Esophagus muscularis mucosa (tissue), 4 donors: ENCODE measurements around the gene FRMD5.

Source experiments
- EP300 ChIP-seq: sonication (generic); formaldehyde crosslinking; IDR thresholded peaks from one replicate; pipeline ENCODE4 v1.6.1; 2017; ENCODE audit warnings: antibody characterized with exemption
- POLR2A ChIP-seq: fragments of 450-650 bp; IDR thresholded peaks from one replicate; pipeline ENCODE4 v1.6.1; 2017; ENCODE audit warnings: antibody characterized with exemption, moderate library complexity, mild to moderate bottlenecking, low read depth
- TF ChIP-seq, protein P1 (sequence below), 3 experiments: fragments of 200-600 bp in 2 of 3; fragments of 450-650 bp in 1 of 3; sonication (generic) in 2 of 3; IDR thresholded peaks; one replicate each; pipeline ENCODE4 v1.5.1; 2017 to 2019; ENCODE audit warnings: antibody characterized with exemption in 3 of 3, mild to moderate bottlenecking in 2 of 3, moderate library complexity in 1 of 3

DNA sequence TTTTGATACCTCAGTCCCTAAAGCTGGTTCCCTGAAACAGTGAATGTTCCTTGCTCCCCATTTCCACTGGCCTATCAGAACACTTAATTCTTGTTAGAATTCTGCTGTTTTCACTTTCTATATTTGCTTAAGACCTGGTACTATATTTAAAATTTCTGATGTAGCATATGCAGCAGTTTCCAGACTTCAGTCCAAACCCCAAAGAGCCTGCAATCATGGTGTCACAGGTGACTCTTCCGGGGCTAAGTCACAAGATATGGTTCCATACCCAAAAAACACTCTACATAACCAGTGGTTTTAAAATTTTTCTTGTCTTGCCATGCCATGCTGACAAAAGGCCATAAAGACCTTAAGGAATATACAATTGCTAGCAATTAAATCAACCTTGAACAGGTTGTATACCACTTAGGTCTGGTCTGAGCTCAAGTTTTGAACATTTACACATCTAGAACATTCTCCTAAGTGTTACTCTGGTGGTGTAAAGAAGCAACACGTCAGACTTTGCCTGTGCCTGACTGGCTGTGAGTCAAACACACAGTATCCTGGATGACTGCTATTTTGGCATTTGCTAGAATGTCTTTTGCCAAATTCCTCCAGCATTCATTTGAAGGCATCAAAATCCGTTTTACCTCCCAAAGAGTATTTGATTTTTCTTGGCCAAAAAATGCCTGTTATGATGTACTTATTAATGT is 160.0 kb downstream of the FRMD5 start:
- TF ChIP-seq, protein P1, sequence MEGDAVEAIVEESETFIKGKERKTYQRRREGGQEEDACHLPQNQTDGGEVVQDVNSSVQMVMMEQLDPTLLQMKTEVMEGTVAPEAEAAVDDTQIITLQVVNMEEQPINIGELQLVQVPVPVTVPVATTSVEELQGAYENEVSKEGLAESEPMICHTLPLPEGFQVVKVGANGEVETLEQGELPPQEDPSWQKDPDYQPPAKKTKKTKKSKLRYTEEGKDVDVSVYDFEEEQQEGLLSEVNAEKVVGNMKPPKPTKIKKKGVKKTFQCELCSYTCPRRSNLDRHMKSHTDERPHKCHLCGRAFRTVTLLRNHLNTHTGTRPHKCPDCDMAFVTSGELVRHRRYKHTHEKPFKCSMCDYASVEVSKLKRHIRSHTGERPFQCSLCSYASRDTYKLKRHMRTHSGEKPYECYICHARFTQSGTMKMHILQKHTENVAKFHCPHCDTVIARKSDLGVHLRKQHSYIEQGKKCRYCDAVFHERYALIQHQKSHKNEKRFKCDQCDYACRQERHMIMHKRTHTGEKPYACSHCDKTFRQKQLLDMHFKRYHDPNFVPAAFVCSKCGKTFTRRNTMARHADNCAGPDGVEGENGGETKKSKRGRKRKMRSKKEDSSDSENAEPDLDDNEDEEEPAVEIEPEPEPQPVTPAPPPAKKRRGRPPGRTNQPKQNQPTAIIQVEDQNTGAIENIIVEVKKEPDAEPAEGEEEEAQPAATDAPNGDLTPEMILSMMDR (IDR thresholded peaks at IDR 0.05), result no peak
- TF ChIP-seq POLR2A (no peak), EP300 (no peak)
